ENCODE results near the gene PPP2R2D.

- TF ChIP-seq CTCF (optimal IDR thresholded peaks at IDR 0.05 in 1 of 3, IDR thresholded peaks at IDR 0.05 in 1 of 3, conservative IDR thresholded peaks at IDR 0.05 in 1 of 3; ENCODE audit: extremely low read depth in 1 of 3, insufficient read depth in 2 of 3, low read length in 3 of 3) (no peak), EZH2 (IDR thresholded peaks at IDR 0.05; ENCODE audit: low read length) (no peak)
Observed at GRCh38 chr10:131869344-131869743, 31.5 kb upstream of the PPP2R2D start.

Data from keratinocyte (primary cell).